Fibroblast of lung (primary cell): ENCODE results near the gene TMEM52.

ENCODE experiments used
- CTCF ChIP-seq, 2 donors: IDR thresholded peaks in 1 of 2; conservative IDR thresholded peaks in 1 of 2; 1 replicate in 1 of 2; 2 replicates in 1 of 2; pipeline ENCODE4 v1.5.1; 2011 to 2012; ENCODE audit warnings: low read length in 2 of 2, control low read depth in 1 of 2, inconsistent platforms in 1 of 2, low read depth in 1 of 2, mild to moderate bottlenecking in 1 of 2
- EZH2 ChIP-seq: IDR thresholded peaks from 2 replicates; pipeline ENCODE4 v1.5.1; 2012; ENCODE audit warnings: low read length, control low read depth, mild to moderate bottlenecking; ENCODE audit errors: missing control alignments

GRCh38 chr1:1907098-1907736, 11.9 kb downstream of the TMEM52 start:
- TF ChIP-seq EZH2 = no peak
- TF ChIP-seq CTCF (conservative IDR thresholded peaks at IDR 0.05 in 1 of 2, IDR thresholded peaks at IDR 0.05 in 1 of 2; ENCODE audit: low read depth in 1 of 2, low read length in 2 of 2) = no peak
